ENCODE data around the gene MLF2.

Gene MLF2

DNA sequence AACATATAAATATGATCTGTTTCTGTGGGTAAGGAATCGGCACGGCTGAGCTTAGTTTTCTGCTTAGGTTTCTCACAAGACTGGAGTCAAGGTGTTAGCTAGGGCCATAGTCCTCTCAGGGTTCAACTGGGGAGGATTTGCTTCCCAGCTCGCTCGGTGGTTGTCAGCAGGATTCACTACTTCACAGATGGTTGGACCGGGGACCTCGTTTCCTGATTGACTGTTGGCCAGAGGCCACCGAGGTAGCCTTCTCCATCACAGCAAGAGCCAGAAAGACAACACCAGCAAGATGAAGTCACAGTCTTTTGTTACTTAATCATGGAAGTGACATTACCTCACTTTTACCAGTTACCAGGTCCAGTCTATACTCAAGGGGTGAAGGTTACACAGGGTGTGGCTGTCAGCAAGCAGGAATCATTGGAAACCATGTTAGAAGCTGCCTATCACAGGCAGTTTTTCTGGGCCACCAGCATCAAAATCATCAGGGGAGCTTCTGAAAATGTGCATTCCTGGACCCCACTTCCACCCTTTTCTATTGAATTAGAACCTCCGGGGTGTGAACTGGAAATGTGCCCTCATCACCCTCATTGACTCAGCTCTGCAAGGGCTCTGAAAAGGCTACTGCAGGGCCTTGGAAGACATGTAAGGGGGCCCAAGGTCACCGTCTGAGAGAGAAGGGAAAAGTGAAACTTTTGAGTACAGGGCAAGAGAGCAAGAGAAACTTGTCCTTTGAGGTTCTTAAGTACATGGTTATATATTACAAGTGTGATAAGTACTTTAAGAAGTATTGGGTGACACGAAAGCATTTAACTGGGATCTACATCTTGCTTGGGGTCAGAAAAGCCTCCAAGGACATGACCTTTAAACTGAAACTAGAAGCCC, 18.2 kb downstream of the MLF2 start:
- H3K36me3 ChIP-seq (ENCODE audit: low read length): no peaks in the 10 kb centered on the region
- TF ChIP-seq EZH2phosphoT487 (conservative IDR thresholded peaks at IDR 0.05; ENCODE audit: low read length): no peak
- TF ChIP-seq, protein P1, sequence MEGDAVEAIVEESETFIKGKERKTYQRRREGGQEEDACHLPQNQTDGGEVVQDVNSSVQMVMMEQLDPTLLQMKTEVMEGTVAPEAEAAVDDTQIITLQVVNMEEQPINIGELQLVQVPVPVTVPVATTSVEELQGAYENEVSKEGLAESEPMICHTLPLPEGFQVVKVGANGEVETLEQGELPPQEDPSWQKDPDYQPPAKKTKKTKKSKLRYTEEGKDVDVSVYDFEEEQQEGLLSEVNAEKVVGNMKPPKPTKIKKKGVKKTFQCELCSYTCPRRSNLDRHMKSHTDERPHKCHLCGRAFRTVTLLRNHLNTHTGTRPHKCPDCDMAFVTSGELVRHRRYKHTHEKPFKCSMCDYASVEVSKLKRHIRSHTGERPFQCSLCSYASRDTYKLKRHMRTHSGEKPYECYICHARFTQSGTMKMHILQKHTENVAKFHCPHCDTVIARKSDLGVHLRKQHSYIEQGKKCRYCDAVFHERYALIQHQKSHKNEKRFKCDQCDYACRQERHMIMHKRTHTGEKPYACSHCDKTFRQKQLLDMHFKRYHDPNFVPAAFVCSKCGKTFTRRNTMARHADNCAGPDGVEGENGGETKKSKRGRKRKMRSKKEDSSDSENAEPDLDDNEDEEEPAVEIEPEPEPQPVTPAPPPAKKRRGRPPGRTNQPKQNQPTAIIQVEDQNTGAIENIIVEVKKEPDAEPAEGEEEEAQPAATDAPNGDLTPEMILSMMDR (IDR thresholded peaks at IDR 0.05; ENCODE audit: insufficient read depth, low read length, poor library complexity, severe bottlenecking): no peak
- H3K79me2 ChIP-seq (ENCODE audit: insufficient read depth, low read length): no peaks in the 10 kb centered on the region
- no peaks in the 10 kb centered on the region for H3F3A ChIP-seq (ENCODE audit: insufficient read depth)
- H3K27me3 ChIP-seq (ENCODE audit: low read length): no peaks in the 10 kb centered on the region
- H3K9ac ChIP-seq (ENCODE audit: low read length): no peak overlapping the region
- no peaks in the 10 kb centered on the region for H3K9me3 ChIP-seq (ENCODE audit: insufficient read depth, low read length)
- no peaks in the 10 kb centered on the region for H4K20me1 ChIP-seq (ENCODE audit: low read depth, low read length)
- no peak overlapping the region for H3K4me3 ChIP-seq (ENCODE audit: insufficient read depth, low read length, poor library complexity, severe bottlenecking)
- H3K27ac ChIP-seq (ENCODE audit: low read depth, low read length): no peak overlapping the region
- no peak overlapping the region for H3K4me2 ChIP-seq (ENCODE audit: low read depth, low read length, poor library complexity, severe bottlenecking)
- no peak overlapping the region for H2AFZ ChIP-seq (ENCODE audit: low read depth, low read length, severe bottlenecking)
- H3K9me2 ChIP-seq (replicated peaks; ENCODE audit: insufficient read depth, low read length): no peaks in the 10 kb centered on the region

DNA sequence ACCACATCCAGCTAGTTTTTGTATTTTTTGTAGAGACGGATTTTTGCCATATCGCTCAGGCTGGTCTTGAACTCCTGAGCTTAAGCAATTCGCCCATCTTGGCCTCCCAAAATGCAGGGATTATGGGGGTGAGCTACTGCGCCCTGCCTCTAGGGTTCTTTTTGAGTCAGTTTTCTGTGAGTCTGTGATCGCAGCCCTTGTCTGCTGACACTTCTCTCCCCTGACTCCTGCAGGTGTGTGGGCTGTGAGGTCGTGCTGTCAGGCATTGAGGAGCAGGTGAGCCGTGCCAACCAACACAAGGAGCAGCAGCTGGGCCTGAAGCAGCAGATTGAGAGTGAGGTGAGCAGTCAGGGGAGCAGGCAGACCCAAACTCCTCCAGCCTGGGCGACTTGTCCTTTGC, 22.8 kb downstream of the MLF2 start:
- Histone ChIP-seq H3K9ac (ENCODE audit: low read length) (no peak overlapping the region), H3K9me2 (replicated peaks; ENCODE audit: insufficient read depth, low read length) (no peaks in the 10 kb centered on the region), H3K27me3 (ENCODE audit: low read length) (no peaks in the 10 kb centered on the region), H3K27ac (ENCODE audit: low read depth, low read length) (no peak overlapping the region), H3K4me3 (ENCODE audit: insufficient read depth, low read length, poor library complexity, severe bottlenecking) (no peak overlapping the region), H2AFZ (ENCODE audit: low read depth, low read length, severe bottlenecking) (no peak overlapping the region), H3K4me2 (ENCODE audit: low read depth, low read length, poor library complexity, severe bottlenecking) (no peak overlapping the region), H3K9me3 (ENCODE audit: insufficient read depth, low read length) (no peaks in the 10 kb centered on the region), H3K79me2 (ENCODE audit: insufficient read depth, low read length) (no peaks in the 10 kb centered on the region), H3K36me3 (ENCODE audit: low read length) (no peaks in the 10 kb centered on the region), H4K20me1 (ENCODE audit: low read depth, low read length) (no peaks in the 10 kb centered on the region), H3F3A (ENCODE audit: insufficient read depth) (no peaks in the 10 kb centered on the region)
- no peak for TF ChIP-seq EZH2phosphoT487 (conservative IDR thresholded peaks at IDR 0.05; ENCODE audit: low read length)
- TF ChIP-seq, protein P1 (IDR thresholded peaks at IDR 0.05; ENCODE audit: insufficient read depth, low read length, poor library complexity, severe bottlenecking): no peak

DNA sequence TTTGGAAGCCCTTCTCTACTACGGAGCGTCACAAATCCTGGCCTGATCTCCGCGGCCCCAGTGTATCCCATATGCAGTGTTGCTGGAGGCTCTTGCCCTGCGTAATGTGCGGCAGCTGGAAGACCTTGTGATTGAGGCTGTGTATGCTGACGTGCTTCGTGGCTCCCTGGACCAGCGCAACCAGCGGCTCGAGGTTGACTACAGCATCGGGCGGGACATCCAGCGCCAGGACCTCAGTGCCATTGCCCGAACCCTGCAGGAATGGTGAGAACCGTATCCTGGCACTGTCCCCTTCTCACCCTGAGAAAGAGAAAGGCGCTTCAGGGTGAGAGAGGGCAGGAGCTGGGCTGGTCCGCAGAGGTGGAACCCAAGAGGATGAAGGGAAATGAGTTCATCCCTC, 23.8 kb downstream of the MLF2 start:
- H3K4me2 ChIP-seq (ENCODE audit: low read depth, low read length, poor library complexity, severe bottlenecking): no peak overlapping the region
- H3K9me3 ChIP-seq (ENCODE audit: insufficient read depth, low read length): no peaks in the 10 kb centered on the region
- TF ChIP-seq EZH2phosphoT487 (conservative IDR thresholded peaks at IDR 0.05; ENCODE audit: low read length): no peak
- TF ChIP-seq, protein P1 (IDR thresholded peaks at IDR 0.05; ENCODE audit: insufficient read depth, low read length, poor library complexity, severe bottlenecking): no peak
- no peak overlapping the region for H3K4me3 ChIP-seq (ENCODE audit: insufficient read depth, low read length, poor library complexity, severe bottlenecking)
- H3K9ac ChIP-seq (ENCODE audit: low read length): no peak overlapping the region
- H4K20me1 ChIP-seq (ENCODE audit: low read depth, low read length): no peaks in the 10 kb centered on the region
- H3K27me3 ChIP-seq (ENCODE audit: low read length): no peaks in the 10 kb centered on the region
- H3F3A ChIP-seq (ENCODE audit: insufficient read depth): no peaks in the 10 kb centered on the region
- no peaks in the 10 kb centered on the region for H3K9me2 ChIP-seq (replicated peaks; ENCODE audit: insufficient read depth, low read length)
- no peak overlapping the region for H3K27ac ChIP-seq (ENCODE audit: low read depth, low read length)
- H3K36me3 ChIP-seq (ENCODE audit: low read length): no peaks in the 10 kb centered on the region
- no peaks in the 10 kb centered on the region for H3K79me2 ChIP-seq (ENCODE audit: insufficient read depth, low read length)
- H2AFZ ChIP-seq (ENCODE audit: low read depth, low read length, severe bottlenecking): no peak overlapping the region
